HK-2 (cell line): Measurements from ENCODE around the gene MORN2.

Experiments
- DNase-seq: peaks from one replicate; pipeline ENCODE4 v3.0.0-alpha.2; 2018; ENCODE audit not compliant: unreplicated experiment

The MORN2 gene

GRCh38 chr2:38889575-38889974 lies 13.8 kb downstream of the MORN2 start, which contains the start of gene ARHGEF33:
TSS of gene ARHGEF33 (plus strand) at chr2:38889875. CDS start at chr2:38919448, 29,573 bp downstream.
- DNase-seq, result no peak

- no peak for DNase-seq
Measured at GRCh38 chr2:38892819-38893218, 17.0 kb downstream of the MORN2 start.

- DNase-seq, result no peak
Measured at GRCh38 chr2:38898256-38898655, 22.5 kb downstream of the MORN2 start.

- no peak for DNase-seq
Measured at GRCh38 chr2:38900726-38901125, 24.9 kb downstream of the MORN2 start.

GRCh38 chr2:38905251-38905650 lies 29.5 kb downstream of the MORN2 start:
- DNase-seq, result no peak

- no peak for DNase-seq
Measured at GRCh38 chr2:38907242-38907641, 31.5 kb downstream of the MORN2 start.

- DNase-seq, result no peak
Measured at GRCh38 chr2:38907743-38908562, 32.2 kb downstream of the MORN2 start.

GRCh38 chr2:38909872-38910271 lies 34.1 kb downstream of the MORN2 start:
- no peak for DNase-seq

- no peak for DNase-seq
Measured at GRCh38 chr2:38911191-38911590, 35.4 kb downstream of the MORN2 start.

GRCh38 chr2:38912619-38913018 lies 36.8 kb downstream of the MORN2 start:
- no peak for DNase-seq

- DNase-seq, result no peak
Measured at GRCh38 chr2:38922389-38922788, 46.6 kb downstream of the MORN2 start.

GRCh38 chr2:38922902-38923301 lies 47.1 kb downstream of the MORN2 start:
- no peak for DNase-seq

- DNase-seq, result no peak
Measured at GRCh38 chr2:38925982-38926381, 50.2 kb downstream of the MORN2 start.

- DNase-seq, result no peak
Measured at GRCh38 chr2:38930600-38930999, 54.8 kb downstream of the MORN2 start.
